AG10803 (cell line): ENCODE measurements around the gene PPFIBP2.

ENCODE experiments used
- DNase-seq: peaks from one replicate; pipeline ENCODE4 v3.0.0; 2010; ENCODE audit warnings: low read depth
- H3K4me3 ChIP-seq: 2 replicates; pipeline ENCODE4 v1.5.1; 2011; ENCODE audit warnings: mild to moderate bottlenecking, low read length, control low read depth
- TF ChIP-seq, protein P1 (sequence below): conservative IDR thresholded peaks from 2 replicates; pipeline ENCODE4 v1.5.1; 2011; ENCODE audit warnings: mild to moderate bottlenecking, low read length, control low read depth, inconsistent platforms

Gene PPFIBP2

DNA sequence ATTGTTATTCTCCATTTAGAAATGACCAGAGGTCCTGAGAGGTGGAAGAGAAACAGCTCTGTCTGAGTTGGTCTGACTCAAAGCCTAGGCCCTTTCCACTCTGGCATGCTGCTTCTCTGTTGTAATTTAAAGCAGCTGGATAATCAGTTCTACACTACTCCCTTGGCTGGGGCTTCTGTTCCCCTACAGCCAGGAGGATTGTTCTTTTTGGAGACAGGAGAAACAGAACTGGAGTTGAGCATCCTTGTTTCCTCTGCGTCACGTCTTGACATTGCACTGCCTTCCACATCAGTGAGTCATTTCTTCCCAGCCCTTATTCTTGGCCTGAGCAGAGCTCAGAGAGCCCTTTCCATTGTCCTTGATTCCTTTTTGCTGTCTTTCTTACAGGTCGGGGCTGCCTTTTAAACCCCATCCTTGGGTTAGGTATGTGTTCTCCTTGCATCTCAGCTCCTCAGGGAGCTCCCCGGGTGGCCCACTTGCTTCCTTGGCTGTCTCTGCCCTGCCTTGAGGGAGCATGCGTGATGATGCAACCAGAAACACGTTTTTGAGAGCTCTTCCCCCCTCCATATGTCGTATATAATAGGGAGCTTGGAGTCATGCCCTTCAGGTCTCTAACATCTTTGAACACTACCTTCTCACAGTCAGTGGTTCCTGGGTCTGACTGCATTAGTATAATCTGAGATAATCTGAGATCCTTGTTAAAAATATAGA, 123.8 kb downstream of the PPFIBP2 start:
- TF ChIP-seq, protein P1, sequence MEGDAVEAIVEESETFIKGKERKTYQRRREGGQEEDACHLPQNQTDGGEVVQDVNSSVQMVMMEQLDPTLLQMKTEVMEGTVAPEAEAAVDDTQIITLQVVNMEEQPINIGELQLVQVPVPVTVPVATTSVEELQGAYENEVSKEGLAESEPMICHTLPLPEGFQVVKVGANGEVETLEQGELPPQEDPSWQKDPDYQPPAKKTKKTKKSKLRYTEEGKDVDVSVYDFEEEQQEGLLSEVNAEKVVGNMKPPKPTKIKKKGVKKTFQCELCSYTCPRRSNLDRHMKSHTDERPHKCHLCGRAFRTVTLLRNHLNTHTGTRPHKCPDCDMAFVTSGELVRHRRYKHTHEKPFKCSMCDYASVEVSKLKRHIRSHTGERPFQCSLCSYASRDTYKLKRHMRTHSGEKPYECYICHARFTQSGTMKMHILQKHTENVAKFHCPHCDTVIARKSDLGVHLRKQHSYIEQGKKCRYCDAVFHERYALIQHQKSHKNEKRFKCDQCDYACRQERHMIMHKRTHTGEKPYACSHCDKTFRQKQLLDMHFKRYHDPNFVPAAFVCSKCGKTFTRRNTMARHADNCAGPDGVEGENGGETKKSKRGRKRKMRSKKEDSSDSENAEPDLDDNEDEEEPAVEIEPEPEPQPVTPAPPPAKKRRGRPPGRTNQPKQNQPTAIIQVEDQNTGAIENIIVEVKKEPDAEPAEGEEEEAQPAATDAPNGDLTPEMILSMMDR: no peak
- peak; percentile 88 for DNase-seq
- H3K4me3 ChIP-seq: no peak overlapping the region

DNA sequence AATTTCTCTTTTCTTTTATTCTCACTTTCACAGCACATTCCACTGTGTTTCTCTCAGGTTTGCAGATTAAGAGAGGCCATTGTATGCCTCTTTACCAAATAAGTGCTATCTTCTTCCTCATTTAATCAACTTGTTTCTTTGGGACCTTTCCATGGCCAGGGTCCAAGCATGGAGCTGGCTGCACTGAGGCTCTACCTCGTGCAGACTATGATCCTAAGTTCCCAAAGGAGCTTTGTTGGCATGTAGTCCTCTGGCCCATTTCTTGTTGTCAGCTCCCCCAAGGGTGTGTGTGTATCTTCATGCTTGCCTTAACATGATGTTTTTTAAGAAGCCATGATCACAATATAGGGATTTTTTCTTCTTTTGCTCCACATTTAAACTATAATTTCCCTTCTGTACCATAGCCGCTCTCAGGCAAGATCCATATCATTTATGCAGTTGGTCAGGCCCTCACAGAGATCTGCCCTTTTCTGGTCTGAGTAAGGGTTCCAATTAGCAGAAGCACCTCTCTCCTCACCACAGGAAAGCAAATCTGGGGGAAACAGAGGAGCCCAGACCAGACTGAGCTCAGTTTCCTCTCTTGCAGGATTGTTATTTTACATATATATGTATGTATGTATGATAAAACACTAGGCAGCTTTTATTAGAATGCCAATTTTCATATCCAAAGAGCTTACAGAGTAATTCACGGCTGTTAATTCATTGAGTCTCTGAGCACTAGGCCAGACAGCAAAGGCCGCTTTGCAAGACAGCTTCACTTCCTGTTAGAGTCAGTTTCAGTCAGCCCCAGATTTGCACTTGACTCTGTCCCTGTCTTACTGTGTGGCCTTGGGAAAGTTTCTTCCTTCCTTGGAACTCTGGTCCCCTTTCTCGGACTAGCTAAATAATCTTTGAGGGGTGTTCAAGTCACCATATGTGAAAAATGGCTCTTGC, 125.2 kb downstream of the PPFIBP2 start:
- no peak overlapping the region for H3K4me3 ChIP-seq
- no peak for DNase-seq
- TF ChIP-seq, protein P1: no peak

DNA sequence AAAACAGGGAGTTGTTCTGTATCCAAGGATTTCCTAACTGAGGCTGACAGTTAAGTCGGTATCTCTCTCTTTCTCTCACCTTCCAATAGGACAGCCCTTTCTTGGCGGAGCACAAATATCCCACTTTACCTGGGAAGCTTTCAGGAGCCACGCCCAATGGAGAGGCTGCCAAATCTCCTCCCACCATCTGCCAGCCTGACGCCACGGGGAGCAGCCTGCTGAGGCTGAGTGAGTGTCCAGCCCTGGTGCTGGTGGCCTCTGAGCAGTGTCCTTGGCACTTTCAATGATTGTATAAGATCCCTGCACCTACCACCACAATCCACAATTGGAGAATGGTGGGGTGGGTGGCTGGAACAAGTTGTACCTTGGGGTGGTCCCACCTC, 125.8 kb downstream of the PPFIBP2 start:
- TF ChIP-seq, protein P1: no peak
- H3K4me3 ChIP-seq: no peak overlapping the region
- DNase-seq: no peak

DNA sequence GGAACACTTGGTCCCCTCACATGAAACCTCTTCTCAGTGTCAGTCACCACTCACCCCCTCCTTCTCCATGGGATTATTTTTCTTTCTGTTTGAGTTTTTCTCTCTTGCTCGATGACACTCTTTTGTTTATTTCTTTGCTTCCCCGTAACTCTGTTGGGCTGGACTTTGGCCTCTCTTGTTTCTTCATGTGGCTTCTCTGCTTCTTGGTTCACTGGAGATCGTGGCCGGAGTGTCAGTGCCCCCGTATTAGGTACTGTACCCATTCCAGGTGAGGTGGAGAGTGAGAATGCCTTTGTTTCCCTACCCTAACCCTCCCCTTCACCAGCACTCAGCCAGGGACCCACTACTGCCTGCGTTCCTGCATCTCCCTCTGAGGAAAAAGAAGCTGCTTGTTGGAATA, 127.0 kb downstream of the PPFIBP2 start:
- no peak for DNase-seq
- TF ChIP-seq, protein P1: no peak
- H3K4me3 ChIP-seq: no peak overlapping the region

DNA sequence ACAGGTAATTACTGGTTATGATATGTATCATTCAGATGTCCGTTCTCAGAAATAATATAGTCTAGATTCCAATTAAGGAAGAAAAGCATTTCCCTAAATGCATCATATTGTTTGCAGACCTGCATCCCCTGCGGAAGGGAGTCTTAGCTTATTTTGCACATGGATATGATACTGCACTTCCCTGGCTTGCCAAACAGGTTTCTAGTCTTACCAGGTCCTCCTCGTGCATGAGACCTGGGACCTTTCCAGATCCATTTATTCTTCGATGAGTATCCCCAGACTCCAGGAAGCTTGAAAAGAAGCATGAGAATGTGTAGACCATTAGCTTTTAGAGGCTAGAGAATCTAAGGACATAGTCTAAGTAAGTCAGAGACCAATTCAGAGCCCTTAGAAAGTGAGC, 128.9 kb downstream of the PPFIBP2 start:
- no peak overlapping the region for H3K4me3 ChIP-seq
- no peak for DNase-seq
- TF ChIP-seq, protein P1: no peak

DNA sequence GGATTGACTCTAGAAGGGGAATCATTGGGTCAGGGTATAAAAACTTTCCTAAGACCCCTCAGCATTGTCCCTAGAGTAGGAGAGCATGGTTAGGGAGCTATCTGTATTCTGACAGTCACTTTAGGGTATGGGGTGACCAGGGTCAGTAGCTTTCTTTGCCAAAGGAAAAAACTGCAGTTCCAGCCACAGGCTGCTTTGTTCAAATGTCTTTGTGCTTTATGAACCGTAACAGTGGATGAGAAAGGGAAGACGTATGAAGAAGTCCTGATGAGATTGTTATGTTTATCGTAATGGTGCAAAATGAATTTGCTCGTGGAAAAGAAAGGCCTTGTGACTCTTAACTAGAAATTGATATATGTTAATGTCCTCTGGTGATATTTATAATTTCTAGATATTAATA, 129.5 kb downstream of the PPFIBP2 start:
- TF ChIP-seq, protein P1: no peak

More for the DNA sequence above, 129.5 kb downstream of the PPFIBP2 start:
- no peak overlapping the region for H3K4me3 ChIP-seq
- no peak for DNase-seq
